HG03159 (cell line): ENCODE data around the gene CDC14A.

Experiments
- ATAC-seq: cut with Tn5 transposase; IDR thresholded peaks from one replicate; pipeline ENCODE4 v1.9.1; 2021; ENCODE audit warnings: mild to moderate bottlenecking, moderate library complexity; ENCODE audit not compliant: unreplicated experiment

CDC14A gene

DNA sequence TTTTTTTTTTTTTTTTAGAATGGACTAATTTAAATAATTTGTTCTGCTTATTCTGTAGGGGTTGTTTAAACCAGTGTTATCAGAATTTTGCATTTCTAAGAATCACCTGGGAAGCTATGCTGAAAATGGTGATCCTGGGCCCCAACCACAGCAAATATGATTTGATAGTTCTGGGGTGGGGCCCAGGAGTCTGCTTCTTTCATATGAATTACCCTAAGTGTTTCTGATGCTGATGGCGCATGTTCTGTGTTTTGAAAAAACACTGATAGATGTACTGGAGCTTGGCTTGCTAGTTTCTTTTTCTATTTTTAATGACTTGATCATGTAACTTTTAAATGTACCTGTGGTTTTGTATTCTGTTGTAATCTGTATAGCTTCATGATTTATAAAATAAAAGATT is 89.3 kb downstream of the CDC14A start:
- no peak for ATAC-seq

DNA sequence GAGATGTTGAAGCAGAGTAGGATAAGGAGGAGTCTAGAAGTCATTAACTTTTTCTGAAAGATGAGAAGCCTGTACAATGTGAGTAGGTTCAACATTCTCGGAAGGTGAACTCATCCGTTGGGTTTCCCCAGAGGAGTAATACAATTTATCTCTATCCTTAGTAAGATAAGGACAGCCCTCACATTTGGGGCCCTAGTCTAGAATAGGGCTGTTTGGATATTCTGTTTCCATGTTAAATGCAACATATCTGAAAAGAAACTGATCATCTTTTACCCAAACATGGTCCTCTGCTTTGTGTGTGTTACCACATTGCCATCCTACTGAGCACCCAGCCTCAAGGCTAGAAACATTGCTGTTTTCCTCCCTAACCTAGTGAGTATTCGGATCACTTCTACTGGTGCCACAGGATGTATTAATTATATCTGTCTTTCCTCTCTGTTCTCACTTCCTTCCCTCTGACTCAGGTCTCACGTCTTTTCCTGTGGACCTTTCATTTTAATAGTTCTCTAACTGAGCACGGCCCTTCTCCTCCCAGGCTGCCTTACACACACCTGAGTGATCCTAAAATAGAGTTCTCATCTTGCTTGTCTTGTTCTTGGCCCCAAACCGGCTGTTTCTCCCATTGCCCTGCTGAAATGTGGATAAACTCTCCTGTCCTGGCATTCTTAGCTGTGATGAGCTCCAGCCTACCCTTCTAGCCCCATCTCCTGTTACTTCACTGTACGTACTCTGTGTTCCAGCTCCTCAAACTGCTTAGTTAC is 91.7 kb downstream of the CDC14A start:
- ATAC-seq: peak; percentile 67

DNA sequence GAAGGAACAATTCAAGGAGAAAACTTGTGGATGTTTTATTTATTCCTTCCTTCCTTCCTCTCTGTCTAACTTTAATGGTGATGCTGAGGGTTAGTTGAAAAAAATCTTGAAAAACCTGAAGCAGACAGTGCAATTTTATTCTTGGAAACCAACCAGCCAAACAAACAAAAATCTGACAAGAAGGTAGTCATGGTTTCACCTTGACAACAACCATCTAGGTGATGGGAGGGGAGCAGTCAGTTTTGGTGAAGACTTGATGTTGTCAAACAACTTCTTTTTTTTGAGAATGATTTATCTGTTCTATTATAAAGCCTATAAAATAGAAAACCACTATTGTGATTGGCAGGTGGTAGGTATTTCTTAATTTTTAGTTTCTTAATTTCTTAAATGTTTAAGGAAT is 93.3 kb downstream of the CDC14A start:
- no peak for ATAC-seq

DNA sequence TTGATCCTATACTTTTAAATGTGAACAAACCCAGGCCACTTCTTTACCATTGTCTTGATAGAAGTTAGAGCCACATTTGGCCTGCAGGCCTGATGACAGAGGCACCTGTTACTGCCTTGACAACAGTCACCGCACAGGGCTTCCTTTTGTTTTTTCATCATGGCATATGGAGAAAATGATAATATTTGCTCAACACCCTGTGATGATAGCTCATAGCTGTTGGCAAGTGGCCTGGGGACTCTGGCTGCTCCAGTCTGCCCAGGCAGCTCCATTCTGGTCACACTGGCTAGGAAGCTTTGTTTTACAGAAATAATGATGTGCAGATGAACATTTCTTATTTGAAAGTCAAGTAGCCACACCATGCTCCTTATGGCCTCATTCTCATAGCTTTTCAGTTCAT is 96.1 kb downstream of the CDC14A start:
- ATAC-seq: no peak

DNA sequence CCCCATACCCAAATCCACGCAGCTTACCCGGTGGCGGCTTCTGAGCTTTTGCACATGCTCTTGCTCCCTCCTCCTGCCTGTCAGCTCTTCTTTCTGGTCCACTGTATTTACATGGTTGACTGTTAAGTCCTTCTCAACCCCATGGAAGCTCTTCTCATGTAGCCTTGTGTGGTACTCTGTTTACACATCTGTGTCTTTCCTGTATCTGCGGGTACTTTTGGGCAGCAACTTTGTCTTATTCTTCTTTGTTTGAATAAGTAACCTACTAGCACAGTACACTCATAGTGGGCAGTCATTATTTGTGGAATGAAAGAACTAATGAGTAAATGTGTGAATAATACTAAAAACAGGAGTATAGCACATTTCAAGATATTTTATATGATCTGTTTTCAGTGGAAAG is 97.2 kb downstream of the CDC14A start:
- no peak for ATAC-seq

DNA sequence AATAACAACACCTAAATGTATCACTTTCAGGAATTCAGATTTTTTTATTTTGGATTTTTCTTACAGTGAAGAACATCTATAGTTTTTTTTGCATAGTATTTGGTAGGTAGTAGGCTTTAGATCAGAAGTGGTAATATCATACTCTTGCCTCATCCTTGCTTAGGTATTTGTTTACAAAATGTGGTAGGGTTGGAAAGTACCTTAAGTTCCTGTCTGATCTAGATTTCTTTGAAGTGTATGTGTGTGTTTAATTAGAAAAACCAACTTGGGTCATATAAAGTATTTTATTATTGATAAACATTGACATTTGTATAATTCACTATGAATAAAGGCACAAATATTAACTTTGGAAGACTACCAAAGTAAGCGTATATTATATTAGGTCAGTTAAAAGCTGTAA is 100.3 kb downstream of the CDC14A start:
- ATAC-seq: peak; percentile 47

DNA sequence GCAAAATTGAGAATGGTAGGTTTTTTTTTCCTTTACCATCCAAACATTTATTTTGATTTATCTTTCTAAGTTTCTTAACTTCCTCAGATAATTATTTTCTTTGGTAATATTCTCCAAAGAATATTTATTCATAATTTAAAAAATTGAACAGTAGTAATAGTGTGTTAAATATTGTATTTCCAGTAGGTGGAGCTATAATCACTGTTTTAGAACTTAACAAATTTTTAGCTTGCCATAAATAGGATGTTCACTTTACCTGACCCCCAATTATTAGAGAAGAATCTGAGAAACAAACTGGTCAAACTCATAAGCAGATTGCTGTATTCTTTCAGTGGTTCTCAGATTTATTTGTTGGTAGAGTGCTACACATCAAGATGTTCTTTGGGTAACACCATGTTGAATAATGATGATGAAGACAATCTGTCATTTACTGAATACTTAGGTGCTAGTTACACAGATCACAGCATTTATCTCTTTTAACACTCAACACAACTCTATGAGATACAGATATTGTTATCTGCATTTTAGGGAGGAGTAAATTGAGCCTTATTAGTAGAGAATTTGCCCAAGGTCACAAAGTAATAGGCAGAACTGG is 103.3 kb downstream of the CDC14A start:
- no peak for ATAC-seq

DNA sequence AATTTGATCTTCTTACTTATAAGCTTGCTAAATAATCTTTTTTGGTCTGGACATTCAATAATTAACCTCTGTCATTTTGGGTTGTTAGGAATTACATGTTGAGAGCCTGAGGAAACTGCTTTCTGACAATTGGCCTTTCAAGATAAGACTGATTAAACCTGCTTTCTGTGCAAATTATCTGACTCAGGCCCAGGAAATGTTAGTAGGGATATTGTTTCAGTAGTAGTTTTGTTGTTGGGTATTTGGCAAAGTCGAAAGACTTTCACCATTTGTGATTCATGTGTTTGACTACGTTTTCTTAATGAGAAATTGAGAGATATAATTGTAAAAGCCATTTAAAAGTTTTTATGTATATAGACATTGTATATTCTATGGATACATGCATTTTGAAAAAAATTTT is 104.6 kb downstream of the CDC14A start:
- ATAC-seq: no peak

DNA sequence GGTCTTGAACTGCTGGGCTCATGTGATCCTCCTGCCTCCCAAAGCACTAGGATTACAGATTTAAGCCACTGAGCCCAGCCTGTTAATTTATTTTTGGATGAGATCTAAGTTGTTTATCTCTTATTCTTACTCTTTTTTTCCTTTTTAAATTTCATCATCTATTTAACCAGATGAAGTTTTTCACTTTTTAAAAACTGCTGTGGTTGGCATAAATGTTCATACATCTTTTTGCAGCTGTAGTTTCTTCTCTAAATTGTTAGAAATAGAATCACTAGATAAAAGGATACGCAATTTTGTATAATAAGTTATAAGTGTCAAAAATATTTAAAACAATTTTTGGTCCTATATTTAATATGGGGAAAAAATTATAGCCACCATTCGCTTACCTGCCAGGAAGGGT is 105.4 kb downstream of the CDC14A start:
- ATAC-seq: no peak

DNA sequence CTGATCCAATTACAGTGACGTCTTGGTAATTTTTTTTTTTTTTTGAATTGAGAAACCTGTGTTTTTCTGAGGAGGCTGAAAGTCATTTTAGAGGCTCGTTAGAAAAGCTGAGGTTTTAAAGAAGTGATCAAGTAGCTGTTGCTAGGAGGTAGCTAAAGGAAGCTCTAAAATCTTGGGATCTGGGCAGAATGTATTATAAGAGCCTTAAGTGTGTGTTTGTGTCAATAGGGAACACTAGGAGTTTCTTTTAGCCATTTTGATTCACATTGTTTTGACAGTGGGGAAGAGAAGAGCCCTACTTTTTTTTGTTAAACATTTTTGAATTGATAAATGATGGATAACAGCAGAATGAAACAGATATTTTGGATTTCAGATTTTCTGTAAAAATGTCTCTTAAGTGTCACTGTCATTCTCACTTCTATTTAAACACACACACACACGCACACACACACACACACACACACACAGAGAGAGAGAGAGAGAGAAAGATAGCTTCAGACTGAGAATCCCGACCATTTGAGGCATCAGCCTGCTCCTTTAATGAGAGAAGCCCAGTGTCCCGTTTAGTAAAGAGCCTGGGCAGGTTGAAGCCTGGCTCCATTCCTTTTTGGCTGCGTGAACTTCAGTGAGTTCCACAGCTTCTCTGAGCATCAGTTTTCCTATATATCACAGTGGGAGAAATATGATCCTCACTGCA is 106.5 kb downstream of the CDC14A start:
- no peak for ATAC-seq

DNA sequence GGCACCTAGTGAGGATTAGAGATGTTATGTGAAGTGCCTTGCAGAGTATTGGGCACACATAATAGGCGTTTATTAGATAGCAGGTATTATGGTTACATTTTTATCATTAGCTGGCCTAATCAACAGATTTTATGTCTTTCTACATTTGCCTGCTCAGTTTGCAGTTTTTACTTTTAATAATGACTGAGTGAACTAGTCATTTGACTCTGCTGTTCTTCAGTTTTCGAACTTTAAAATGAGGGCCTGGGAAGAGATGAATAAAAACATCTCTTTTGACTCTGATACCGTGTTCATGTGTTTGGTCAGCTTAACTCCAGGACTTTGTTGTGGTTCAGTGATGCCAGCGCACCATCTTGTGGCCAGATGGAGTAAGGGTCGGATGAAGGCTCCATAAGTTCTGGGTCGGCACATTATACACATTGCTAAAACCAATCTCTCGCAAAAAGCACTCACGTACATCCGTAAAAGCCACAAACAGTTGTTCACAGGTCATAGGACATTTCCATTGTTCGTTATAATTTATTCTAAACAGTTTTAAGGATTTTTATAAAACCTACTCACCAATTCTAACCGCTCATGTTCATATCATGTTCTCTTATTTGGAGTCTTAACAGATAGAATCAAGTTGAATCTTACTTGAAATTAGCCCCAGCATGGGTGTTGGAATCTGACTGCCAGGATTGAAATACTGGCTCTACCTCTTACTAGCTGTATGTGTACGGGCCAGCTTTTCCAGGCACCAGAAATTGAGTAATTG is 107.2 kb downstream of the CDC14A start:
- peak; percentile 85 for ATAC-seq

DNA sequence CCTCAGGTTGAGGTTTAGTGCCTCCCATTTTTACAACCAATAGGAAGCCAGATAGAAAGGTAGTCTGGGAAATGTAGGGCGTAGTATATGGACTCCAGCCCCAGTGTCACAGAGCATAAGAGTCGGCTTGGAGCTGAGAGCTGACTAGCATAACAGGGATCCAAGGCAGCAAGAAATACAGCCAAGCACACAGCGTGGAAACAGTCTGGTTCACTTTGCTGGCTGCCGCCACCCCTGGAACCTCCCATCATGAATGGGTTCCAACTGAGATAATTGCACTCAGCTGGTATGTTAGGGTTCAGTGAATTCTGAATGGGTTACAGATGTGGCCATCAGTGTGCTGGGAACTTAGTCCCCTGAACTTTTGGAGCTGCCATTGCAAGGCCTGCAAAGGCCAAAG is 108.9 kb downstream of the CDC14A start:
- no peak for ATAC-seq

DNA sequence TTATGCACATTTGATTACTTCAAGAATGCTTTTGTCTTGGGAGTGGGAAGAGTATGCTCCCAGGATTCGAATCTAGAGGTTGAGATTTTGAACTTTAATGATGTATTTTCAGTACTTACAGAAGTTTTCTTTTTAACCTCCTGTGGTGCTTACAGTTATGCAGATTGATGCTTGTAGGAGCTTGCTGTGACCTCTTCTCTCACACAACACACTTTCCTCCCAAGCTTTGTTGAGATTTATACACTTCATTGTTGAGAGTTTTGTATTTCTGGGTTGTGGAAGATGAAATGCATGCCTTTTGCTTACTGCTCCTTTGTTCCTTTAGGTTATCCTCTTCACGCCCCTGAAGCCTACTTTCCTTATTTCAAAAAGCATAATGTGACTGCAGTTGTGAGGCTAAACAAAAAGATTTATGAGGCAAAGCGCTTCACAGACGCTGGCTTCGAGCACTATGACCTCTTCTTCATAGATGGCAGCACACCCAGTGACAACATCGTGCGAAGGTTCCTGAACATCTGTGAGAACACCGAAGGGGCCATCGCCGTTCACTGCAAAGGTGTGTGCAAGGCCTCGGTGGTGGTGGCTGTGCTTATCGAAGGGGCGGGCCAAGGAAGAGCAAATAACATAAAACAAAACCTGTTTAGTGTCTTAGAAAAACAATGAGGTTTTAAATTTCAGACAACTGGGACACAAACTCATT is 110.2 kb downstream of the CDC14A start:
- no peak for ATAC-seq

DNA sequence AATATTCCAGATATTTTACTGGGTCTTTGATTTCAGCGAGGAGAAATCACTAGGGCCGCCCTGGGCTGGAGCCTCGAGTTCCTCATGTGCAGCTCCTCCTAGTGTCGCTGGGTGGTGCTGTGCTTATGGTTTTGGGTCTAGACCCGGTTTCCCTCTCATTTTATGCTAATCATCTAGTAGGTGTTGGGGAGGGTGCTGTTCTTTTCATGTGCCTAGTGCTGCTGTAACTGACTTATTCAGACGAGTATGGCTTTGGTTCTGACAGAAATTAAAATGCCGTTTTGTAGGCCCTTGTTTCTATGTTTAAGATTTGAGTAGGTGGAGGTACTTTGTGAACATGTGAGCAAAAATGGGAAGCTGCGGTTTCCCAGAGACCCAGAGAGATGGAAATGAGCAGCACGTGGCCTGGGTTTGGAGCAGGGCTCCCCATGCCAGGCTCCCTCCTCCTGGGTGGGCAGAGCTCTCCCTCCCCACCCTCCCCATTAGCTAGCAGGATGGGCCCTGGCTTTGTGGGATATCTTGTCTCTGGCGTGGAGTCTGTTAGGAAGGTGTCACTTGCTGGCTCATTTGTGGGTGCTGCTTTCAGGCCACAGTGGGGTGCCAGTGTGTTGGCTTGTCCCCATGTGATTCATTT is 111.6 kb downstream of the CDC14A start:
- peak; percentile 90 for ATAC-seq

DNA sequence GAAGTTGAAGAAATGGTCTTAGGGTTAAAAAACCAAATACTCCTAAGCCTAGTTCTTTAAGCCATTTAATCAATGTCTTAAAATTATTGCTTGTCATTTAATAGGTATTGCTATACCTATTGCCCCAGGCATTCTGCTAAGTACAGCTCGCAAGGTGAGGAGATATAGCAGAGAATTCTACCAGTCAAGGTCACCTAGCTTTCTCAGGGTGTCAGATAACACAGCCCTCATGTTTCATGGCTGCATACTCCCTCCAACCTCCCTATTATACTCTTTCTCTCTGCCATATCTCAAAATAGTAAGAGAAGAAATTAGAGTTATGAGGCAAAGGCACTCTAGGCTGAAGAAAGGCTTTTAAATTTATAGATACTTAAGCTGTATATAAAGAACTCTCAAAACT is 117.3 kb downstream of the CDC14A start:
- ATAC-seq: no peak

DNA sequence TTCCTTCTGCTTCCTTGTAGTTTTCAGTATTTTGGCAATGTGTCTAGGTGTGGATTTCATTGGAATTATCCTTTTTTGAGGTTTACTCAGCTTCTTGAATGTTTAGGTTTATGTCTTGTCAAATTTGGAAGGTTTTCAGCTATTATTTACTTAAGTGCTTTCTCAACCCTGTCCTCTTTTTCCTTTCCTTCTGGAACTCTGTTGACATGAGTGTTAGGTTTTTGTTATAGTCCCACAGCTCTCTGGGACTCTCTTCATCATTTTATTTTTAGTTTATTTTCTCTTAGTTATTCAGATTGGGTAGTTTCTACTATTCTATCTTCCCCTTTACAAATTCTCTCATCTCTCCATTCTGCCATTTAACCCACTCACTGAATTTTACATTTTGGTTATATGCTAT is 122.5 kb downstream of the CDC14A start:
- no peak for ATAC-seq

DNA sequence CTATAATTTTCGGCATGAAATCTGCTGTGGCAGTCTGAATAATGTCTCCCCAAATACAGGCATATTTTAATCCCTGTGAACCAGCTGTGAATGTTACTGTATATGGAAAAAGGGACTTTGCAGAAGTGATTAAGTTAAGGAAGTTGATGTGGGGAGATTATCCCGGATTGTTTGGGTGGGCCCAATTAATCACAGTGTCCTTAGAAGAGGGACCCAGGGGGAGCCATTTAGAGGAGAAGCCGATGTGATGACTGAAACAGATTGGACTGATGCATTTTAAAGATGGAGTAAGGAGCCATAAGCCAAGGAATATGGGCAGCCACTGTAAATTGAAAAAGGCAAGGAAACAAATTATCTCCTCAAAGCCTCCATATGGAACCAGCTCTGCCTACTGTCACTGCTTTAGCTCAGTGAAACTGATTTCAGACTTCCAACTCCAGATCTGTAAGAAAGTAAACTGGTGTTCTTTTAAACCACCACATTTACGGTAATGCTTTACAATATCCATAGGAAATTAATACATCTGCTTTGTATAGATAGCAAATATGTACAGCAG is 124.5 kb downstream of the CDC14A start:
- no peak for ATAC-seq

DNA sequence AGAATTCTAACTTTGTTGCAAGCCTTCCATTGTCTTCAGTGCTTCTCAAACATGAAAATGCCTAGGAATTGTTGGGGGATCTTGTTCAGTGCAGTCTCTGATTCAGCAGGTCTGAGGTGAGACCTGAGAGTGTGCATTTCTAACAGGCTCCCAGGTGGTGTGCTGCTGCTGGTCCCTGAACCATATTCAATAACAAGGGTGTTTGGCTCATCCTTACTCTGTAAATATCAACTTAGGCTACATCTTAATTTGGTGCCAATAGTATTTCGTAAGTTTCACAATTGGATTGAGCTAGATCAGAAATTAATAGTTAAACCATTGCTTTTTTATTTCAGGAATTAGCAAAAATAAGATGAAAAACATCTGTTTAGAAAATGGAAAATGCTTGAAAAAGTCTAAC is 126.5 kb downstream of the CDC14A start:
- no peak for ATAC-seq

DNA sequence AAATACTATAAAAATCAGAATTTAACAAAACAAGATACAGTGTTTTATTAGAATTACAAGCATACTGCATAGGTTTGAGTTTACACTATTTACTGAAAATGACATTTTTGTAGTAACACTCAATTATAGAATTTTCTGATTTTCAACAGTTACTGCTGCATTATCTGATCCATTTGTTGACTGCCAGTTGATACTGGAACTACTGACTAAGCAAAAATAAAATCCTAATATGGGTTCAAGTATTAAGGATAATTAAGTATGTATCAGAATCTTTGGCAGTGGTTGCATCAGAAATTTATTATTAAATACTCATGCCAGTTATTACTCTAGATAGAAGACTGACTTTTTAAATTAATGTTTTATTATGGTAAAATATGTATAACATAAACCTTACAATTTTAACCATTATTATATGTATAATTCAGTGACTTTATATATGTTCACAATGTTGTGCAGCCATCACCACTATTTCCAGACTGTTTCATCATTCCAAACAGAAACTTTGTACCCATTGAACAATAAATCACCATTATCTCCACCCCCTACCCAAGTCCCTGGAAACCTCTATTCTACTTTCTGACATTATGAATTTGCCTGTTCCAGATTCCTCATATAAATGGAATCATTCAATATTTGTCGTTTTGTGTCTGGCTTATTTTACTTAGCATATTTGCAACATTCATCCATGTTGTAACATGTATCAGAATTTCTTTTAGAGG is 127.5 kb downstream of the CDC14A start:
- ATAC-seq: no peak

DNA sequence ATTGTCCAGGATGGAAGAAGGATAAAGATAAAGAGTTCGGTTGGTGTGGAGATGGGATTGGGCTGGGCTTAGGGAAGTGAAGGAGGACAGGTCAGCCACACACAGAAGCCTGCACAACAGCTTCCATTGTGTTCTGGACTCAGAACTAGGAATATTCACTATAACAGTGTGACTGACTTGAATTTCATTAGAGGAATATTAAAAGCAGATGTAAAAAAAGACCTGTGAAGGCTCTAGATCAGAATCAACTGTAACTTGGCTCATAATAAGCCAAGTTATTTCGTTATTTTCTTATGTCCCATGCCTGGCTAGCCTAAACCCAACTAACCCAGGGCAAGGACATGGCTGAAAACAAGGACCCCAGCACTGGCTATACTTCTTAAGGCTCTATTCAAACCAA is 129.0 kb downstream of the CDC14A start:
- no peak for ATAC-seq
